ENCODE data around the gene FAM32A.

FAM32A gene

GRCh38 chr19:16224293-16225045, 39.3 kb downstream of the FAM32A start:
- Mint-ChIP-seq H3K36me3 (peaks cover 27% of the 10 kb centered on the region), H3K4me1 (peaks cover 4% of the 10 kb centered on the region), H3K9me3 (no peaks in the 10 kb centered on the region), H3K4me3 (no peak overlapping the region), H3K27me3 (no peaks in the 10 kb centered on the region), H3K27ac (no peak overlapping the region)

GRCh38 chr19:16225279-16226183, 40.3 kb downstream of the FAM32A start:
- peaks cover 22% of the 10 kb centered on the region for H3K36me3 Mint-ChIP-seq
- no peaks in the 10 kb centered on the region for H3K9me3 Mint-ChIP-seq
- no peak overlapping the region for H3K4me3 Mint-ChIP-seq
- no peaks in the 10 kb centered on the region for H3K4me1 Mint-ChIP-seq
- H3K27ac Mint-ChIP-seq: no peak overlapping the region
- no peaks in the 10 kb centered on the region for H3K27me3 Mint-ChIP-seq

GRCh38 chr19:16226184-16226591, 41.0 kb downstream of the FAM32A start:
- H3K27me3 Mint-ChIP-seq: no peaks in the 10 kb centered on the region

GRCh38 chr19:16226878-16227836, 41.9 kb downstream of the FAM32A start:
- H3K36me3 Mint-ChIP-seq: peaks cover 18% of the 10 kb centered on the region

More at GRCh38 chr19:16226184-16226591, 41.0 kb downstream of the FAM32A start:
- no peaks in the 10 kb centered on the region for H3K9me3 Mint-ChIP-seq
- H3K27ac Mint-ChIP-seq: no peak overlapping the region
- H3K4me1 Mint-ChIP-seq: no peaks in the 10 kb centered on the region
- peaks cover 19% of the 10 kb centered on the region for H3K36me3 Mint-ChIP-seq
- H3K4me3 Mint-ChIP-seq: no peak overlapping the region

GRCh38 chr19:16227837-16228636, 42.8 kb downstream of the FAM32A start:
- no peak overlapping the region for H3K27ac Mint-ChIP-seq
- no peaks in the 10 kb centered on the region for H3K27me3 Mint-ChIP-seq
- no peaks in the 10 kb centered on the region for H3K9me3 Mint-ChIP-seq
- no peak overlapping the region for H3K4me3 Mint-ChIP-seq
- H3K36me3 Mint-ChIP-seq: peaks cover 11% of the 10 kb centered on the region
- H3K4me1 Mint-ChIP-seq: no peaks in the 10 kb centered on the region

More at GRCh38 chr19:16226878-16227836, 41.9 kb downstream of the FAM32A start:
- H3K9me3 Mint-ChIP-seq: no peaks in the 10 kb centered on the region
- no peak overlapping the region for H3K4me3 Mint-ChIP-seq
- H3K27ac Mint-ChIP-seq: no peak overlapping the region
- H3K27me3 Mint-ChIP-seq: no peaks in the 10 kb centered on the region
- no peaks in the 10 kb centered on the region for H3K4me1 Mint-ChIP-seq

- H3K27ac Mint-ChIP-seq: no peak overlapping the region
- no peak overlapping the region for H3K4me3 Mint-ChIP-seq
- no peaks in the 10 kb centered on the region for H3K4me1 Mint-ChIP-seq
- peaks cover 9% of the 10 kb centered on the region for H3K36me3 Mint-ChIP-seq
- no peaks in the 10 kb centered on the region for H3K27me3 Mint-ChIP-seq
- no peaks in the 10 kb centered on the region for H3K9me3 Mint-ChIP-seq
Observed at GRCh38 chr19:16228637-16229321, 43.6 kb downstream of the FAM32A start.

- no peak overlapping the region for H3K4me3 Mint-ChIP-seq
- H3K4me1 Mint-ChIP-seq: no peaks in the 10 kb centered on the region
- H3K27me3 Mint-ChIP-seq: no peaks in the 10 kb centered on the region
- no peak overlapping the region for H3K27ac Mint-ChIP-seq
- no peaks in the 10 kb centered on the region for H3K9me3 Mint-ChIP-seq
- H3K36me3 Mint-ChIP-seq: peaks cover 9% of the 10 kb centered on the region
Observed at GRCh38 chr19:16229322-16229641, 44.1 kb downstream of the FAM32A start.

GRCh38 chr19:16232127-16232526, 46.9 kb downstream of the FAM32A start:
- Mint-ChIP-seq H3K27ac (no peak overlapping the region), H3K9me3 (no peaks in the 10 kb centered on the region), H3K36me3 (peaks cover 21% of the 10 kb centered on the region), H3K27me3 (no peaks in the 10 kb centered on the region), H3K4me1 (peaks cover 15% of the 10 kb centered on the region), H3K4me3 (no peak overlapping the region)

- no peaks in the 10 kb centered on the region for H3K27me3 Mint-ChIP-seq
Observed at GRCh38 chr19:16232568-16232967, 47.4 kb downstream of the FAM32A start.

GRCh38 chr19:16233081-16233776, 48.0 kb downstream of the FAM32A start:
- Mint-ChIP-seq H3K4me3 (no peak overlapping the region), H3K27ac (peak overlapping the region; percentile 5), H3K4me1 (peaks cover 21% of the 10 kb centered on the region), H3K9me3 (no peaks in the 10 kb centered on the region), H3K36me3 (peaks cover 21% of the 10 kb centered on the region), H3K27me3 (no peaks in the 10 kb centered on the region)

More at GRCh38 chr19:16232568-16232967, 47.4 kb downstream of the FAM32A start:
- no peaks in the 10 kb centered on the region for H3K9me3 Mint-ChIP-seq
- no peak overlapping the region for H3K27ac Mint-ChIP-seq
- peaks cover 15% of the 10 kb centered on the region for H3K4me1 Mint-ChIP-seq
- H3K36me3 Mint-ChIP-seq: peaks cover 21% of the 10 kb centered on the region
- no peak overlapping the region for H3K4me3 Mint-ChIP-seq

GRCh38 chr19:16233836-16234551, 48.8 kb downstream of the FAM32A start:
- Mint-ChIP-seq H3K4me1 (peaks cover 28% of the 10 kb centered on the region), H3K27me3 (no peaks in the 10 kb centered on the region), H3K27ac (no peak overlapping the region), H3K4me3 (no peak overlapping the region), H3K9me3 (no peaks in the 10 kb centered on the region), H3K36me3 (peaks cover 21% of the 10 kb centered on the region)

- no peaks in the 10 kb centered on the region for H3K9me3 Mint-ChIP-seq
- H3K36me3 Mint-ChIP-seq: peaks cover 17% of the 10 kb centered on the region
- no peak overlapping the region for H3K4me3 Mint-ChIP-seq
- H3K27ac Mint-ChIP-seq: no peak overlapping the region
- H3K4me1 Mint-ChIP-seq: peaks cover 35% of the 10 kb centered on the region
- no peaks in the 10 kb centered on the region for H3K27me3 Mint-ChIP-seq
Observed at GRCh38 chr19:16234552-16235445, 49.6 kb downstream of the FAM32A start.
